ENCODE measurements around the gene RFPL3.

DNA sequence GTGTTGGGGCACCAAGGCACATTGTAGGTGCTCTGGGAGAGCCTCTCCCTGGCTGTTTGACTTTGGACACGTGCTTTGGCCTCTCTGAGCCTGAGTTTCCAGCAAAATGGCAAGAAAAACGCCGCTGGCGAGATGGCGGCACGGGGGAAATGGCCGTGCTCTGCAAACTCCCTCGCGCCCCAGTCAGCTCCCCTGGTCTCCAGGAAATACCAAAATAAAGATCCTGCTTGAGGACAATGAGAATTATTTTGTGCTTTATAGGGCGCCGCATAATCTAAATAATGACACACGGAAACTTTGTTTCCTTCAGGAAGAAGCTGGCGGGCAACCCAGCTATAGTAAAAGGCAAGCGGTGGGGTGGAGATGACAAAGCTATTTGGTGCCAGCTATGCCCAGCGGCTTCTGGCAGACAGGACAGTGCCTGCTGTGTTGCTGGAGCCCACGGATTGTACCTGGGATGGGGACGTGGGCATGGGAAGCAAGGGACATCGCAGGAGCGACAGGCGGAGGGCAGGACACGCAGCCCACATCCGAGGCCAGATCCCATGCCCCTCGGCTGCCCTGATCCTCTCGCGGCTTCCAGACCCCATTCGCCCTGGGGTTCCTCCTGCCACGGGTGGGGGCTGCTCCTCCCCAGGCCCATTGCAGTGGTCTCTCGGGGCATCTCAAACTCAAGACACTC is 26.3 kb upstream of the RFPL3 start:
- TF ChIP-seq PPARA (CRISPR knock-in tag; IDR thresholded peaks at IDR 0.05; ENCODE audit: borderline replicate concordance): no peak
- no peak for TF ChIP-seq ZC3H10 (CRISPR knock-in tag; IDR thresholded peaks at IDR 0.05)
- TF ChIP-seq, protein P1, sequence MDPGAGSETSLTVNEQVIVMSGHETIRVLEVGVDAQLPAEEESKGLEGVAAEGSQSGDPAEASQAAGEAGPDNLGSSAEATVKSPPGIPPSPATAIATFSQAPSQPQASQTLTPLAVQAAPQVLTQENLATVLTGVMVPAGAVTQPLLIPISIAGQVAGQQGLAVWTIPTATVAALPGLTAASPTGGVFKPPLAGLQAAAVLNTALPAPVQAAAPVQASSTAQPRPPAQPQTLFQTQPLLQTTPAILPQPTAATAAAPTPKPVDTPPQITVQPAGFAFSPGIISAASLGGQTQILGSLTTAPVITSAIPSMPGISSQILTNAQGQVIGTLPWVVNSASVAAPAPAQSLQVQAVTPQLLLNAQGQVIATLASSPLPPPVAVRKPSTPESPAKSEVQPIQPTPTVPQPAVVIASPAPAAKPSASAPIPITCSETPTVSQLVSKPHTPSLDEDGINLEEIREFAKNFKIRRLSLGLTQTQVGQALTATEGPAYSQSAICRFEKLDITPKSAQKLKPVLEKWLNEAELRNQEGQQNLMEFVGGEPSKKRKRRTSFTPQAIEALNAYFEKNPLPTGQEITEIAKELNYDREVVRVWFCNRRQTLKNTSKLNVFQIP (CRISPR knock-in tag; IDR thresholded peaks at IDR 0.05; ENCODE audit: borderline replicate concordance, low read depth): no peak
- no peak for TF ChIP-seq ZFP3 (CRISPR knock-in tag; IDR thresholded peaks at IDR 0.05)
- TF ChIP-seq SNAI2 (CRISPR knock-in tag; IDR thresholded peaks at IDR 0.05): no peak
- TF ChIP-seq TOX (CRISPR knock-in tag; IDR thresholded peaks at IDR 0.05; ENCODE audit: borderline replicate concordance): no peak
- TF ChIP-seq, protein P2, sequence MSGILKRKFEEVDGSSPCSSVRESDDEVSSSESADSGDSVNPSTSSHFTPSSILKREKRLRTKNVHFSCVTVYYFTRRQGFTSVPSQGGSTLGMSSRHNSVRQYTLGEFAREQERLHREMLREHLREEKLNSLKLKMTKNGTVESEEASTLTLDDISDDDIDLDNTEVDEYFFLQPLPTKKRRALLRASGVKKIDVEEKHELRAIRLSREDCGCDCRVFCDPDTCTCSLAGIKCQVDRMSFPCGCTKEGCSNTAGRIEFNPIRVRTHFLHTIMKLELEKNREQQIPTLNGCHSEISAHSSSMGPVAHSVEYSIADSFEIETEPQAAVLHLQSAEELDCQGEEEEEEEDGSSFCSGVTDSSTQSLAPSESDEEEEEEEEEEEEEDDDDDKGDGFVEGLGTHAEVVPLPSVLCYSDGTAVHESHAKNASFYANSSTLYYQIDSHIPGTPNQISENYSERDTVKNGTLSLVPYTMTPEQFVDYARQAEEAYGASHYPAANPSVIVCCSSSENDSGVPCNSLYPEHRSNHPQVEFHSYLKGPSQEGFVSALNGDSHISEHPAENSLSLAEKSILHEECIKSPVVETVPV (CRISPR knock-in tag; IDR thresholded peaks at IDR 0.05): no peak

Data from SK-N-SH treated with all-trans-retinoic acid at 6 μM for 48 hours (cell line).